Type B pancreatic cell (in vitro differentiated cells): Measurements from ENCODE around the gene FGF16. TPM values are rescaled to one million over a fixed set of nuclear protein-coding genes. Genes with fewer than 3 reads are reported as not detected.

Experiments used
- DNase-seq: peaks from one replicate; pipeline ENCODE4 v3.0.0; 2021; ENCODE audit warnings: mixed read lengths; ENCODE audit not compliant: unreplicated experiment; ENCODE audit errors: extremely low spot score
- H3K27ac Mint-ChIP-seq: 2 replicates; pipeline ENCODE4 v1.8.0; 2021; ENCODE audit warnings: mild to moderate bottlenecking, mixed read lengths
- H3K27me3 Mint-ChIP-seq: 2 replicates; pipeline ENCODE4 v1.8.0; 2021; ENCODE audit warnings: mixed read lengths
- H3K36me3 Mint-ChIP-seq: 2 replicates; pipeline ENCODE4 v1.8.0; 2021; ENCODE audit warnings: mixed read lengths
- H3K4me1 Mint-ChIP-seq: one replicate; pipeline ENCODE4 v1.8.0; 2021; ENCODE audit warnings: mixed read lengths; ENCODE audit not compliant: unreplicated experiment
- H3K4me3 Mint-ChIP-seq: 2 replicates; pipeline ENCODE4 v1.8.0; 2021; ENCODE audit warnings: mild to moderate bottlenecking, mixed read lengths
- H3K9me3 Mint-ChIP-seq: 2 replicates; pipeline ENCODE4 v1.8.0; 2021; ENCODE audit warnings: mixed read lengths
- total RNA-seq: library from RNA; stranded (reverse); gene quantifications from 2 replicates; pipeline ENCODE4 v1.2.1, GENCODE V29; 2021; ENCODE audit warnings: low replicate concordance
- TF ChIP-seq, protein P1 (sequence below): fragments of 200-600 bp; sonication (generic); conservative IDR thresholded peaks from 2 replicates; pipeline ENCODE4 v1.5.0; 2021; ENCODE audit warnings: antibody characterized with exemption, mild to moderate bottlenecking

Gene FGF16
- total RNA-seq, 1 donor from 2014 or later, result not detected

DNA sequence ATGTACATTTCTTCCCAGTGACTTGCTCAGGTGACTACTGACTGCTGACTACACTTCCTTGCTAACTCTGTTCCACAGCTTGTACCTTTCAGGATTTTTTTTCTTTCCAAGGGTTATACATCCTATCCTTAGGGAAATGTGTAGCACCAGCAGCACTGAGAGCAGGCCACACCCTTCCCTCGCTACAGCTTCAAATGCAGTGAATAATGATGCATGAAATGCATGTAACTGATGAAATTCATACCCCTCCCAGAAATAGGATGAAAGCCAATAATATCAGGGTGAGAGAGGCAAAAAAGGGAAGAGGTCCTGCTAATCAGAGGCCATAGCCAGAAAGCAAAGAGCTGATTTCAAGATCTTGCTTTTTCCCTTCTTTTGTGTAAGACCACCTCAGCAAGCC lies 6.2 kb upstream of the FGF16 start:
- Mint-ChIP-seq H3K27ac (no peak overlapping the region), H3K4me1 (no peaks in the 10 kb centered on the region), H3K27me3 (peaks cover 17% of the 10 kb centered on the region), H3K9me3 (no peaks in the 10 kb centered on the region), H3K36me3 (no peaks in the 10 kb centered on the region), H3K4me3 (no peak overlapping the region)
- no peak for DNase-seq
- TF ChIP-seq, protein P1, sequence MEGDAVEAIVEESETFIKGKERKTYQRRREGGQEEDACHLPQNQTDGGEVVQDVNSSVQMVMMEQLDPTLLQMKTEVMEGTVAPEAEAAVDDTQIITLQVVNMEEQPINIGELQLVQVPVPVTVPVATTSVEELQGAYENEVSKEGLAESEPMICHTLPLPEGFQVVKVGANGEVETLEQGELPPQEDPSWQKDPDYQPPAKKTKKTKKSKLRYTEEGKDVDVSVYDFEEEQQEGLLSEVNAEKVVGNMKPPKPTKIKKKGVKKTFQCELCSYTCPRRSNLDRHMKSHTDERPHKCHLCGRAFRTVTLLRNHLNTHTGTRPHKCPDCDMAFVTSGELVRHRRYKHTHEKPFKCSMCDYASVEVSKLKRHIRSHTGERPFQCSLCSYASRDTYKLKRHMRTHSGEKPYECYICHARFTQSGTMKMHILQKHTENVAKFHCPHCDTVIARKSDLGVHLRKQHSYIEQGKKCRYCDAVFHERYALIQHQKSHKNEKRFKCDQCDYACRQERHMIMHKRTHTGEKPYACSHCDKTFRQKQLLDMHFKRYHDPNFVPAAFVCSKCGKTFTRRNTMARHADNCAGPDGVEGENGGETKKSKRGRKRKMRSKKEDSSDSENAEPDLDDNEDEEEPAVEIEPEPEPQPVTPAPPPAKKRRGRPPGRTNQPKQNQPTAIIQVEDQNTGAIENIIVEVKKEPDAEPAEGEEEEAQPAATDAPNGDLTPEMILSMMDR, result no peak

DNA sequence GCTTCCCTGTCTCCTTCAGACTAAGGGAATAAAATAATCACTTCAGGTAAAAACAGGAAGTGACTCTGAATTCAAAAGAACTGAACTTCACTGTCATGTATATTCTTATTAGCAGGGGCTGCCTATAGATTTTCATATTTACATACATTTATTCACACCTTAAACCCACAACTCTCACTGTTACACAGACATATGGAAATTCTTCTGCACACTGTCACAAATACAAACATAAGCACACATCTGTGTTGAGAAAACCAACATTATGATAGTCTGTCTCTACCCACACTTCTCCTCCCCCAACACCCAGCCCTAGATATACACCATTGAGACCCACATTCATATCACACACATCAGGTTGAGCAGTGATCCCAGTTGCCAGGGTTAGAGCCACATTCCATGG lies 5.7 kb upstream of the FGF16 start:
- H3K9me3 Mint-ChIP-seq, result no peaks in the 10 kb centered on the region
- no peak overlapping the region for H3K4me3 Mint-ChIP-seq
- H3K4me1 Mint-ChIP-seq, result no peaks in the 10 kb centered on the region
- no peaks in the 10 kb centered on the region for H3K36me3 Mint-ChIP-seq
- DNase-seq, result no peak
- H3K27ac Mint-ChIP-seq, result no peak overlapping the region
- H3K27me3 Mint-ChIP-seq, result peaks cover 21% of the 10 kb centered on the region
- TF ChIP-seq, protein P1, result no peak

DNA sequence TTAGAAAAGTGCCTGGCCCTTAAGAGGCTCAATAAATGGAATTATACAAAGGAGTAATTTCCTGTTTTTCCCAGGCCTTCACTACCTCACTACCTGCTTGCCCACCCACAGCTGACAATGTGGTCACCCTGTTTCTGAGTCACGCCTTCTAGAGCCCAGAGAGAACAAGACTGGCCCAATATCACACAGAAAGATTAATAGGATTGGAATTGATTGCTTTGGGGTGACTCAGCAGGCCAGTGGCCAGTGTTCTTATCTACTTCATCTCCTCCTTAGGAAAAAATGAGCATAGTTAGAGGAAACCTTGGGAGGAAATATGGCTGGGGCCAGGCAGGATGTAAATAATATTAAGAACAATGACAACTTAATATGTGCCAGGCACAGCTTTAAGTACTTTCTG lies 4.5 kb upstream of the FGF16 start:
- Mint-ChIP-seq H3K9me3 (no peaks in the 10 kb centered on the region), H3K36me3 (no peaks in the 10 kb centered on the region), H3K4me3 (no peak overlapping the region), H3K4me1 (no peaks in the 10 kb centered on the region), H3K27ac (no peak overlapping the region), H3K27me3 (peaks cover 30% of the 10 kb centered on the region)
- no peak for DNase-seq
- TF ChIP-seq, protein P1, result no peak

DNA sequence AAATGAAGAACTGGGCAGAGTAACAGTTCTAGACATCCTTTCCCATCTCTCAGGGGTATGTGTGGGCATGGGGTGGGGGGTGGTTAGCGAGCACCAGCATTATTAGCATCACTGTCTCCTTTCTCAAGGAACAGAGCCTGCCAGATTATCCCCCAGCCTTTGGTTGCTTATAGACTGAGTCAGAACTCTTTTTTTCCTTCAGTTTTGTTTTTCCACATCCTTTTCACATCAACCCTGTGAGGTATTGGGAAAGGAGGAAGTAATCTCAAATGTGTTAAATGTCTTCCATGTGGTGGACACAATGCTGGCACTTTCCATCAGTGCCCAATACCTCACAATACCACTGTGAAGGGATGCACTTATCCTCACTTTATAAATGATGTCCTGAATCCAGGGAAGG lies 3.1 kb upstream of the FGF16 start:
- Mint-ChIP-seq H3K27me3 (peaks cover 40% of the 10 kb centered on the region), H3K4me1 (no peaks in the 10 kb centered on the region), H3K4me3 (no peak overlapping the region), H3K9me3 (no peaks in the 10 kb centered on the region), H3K27ac (no peak overlapping the region), H3K36me3 (no peaks in the 10 kb centered on the region)
- no peak for DNase-seq
- TF ChIP-seq, protein P1, result no peak

DNA sequence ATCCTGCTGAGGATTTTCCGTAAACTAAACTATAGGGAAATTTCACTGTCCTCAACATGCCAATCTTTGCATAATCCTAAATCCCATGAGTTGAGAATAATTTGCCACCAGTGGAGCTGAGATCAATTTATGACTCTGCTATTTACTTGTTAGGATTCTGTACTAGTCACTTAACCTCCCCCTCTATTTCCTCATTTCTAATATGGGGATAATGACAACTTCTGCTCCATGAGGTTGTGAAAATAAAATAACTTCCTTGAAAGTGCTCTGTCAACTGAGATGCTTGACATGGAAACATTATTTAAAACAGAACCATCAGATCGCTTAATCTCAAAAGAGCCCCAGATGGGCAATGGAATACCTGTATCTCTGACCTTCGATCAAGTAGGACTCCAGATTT lies 2.6 kb upstream of the FGF16 start:
- peaks cover 45% of the 10 kb centered on the region for H3K27me3 Mint-ChIP-seq
- no peaks in the 10 kb centered on the region for H3K4me1 Mint-ChIP-seq
- TF ChIP-seq, protein P1, result no peak
- no peak for DNase-seq
- H3K27ac Mint-ChIP-seq, result no peak overlapping the region
- no peaks in the 10 kb centered on the region for H3K36me3 Mint-ChIP-seq
- no peak overlapping the region for H3K4me3 Mint-ChIP-seq
- H3K9me3 Mint-ChIP-seq, result no peaks in the 10 kb centered on the region

DNA sequence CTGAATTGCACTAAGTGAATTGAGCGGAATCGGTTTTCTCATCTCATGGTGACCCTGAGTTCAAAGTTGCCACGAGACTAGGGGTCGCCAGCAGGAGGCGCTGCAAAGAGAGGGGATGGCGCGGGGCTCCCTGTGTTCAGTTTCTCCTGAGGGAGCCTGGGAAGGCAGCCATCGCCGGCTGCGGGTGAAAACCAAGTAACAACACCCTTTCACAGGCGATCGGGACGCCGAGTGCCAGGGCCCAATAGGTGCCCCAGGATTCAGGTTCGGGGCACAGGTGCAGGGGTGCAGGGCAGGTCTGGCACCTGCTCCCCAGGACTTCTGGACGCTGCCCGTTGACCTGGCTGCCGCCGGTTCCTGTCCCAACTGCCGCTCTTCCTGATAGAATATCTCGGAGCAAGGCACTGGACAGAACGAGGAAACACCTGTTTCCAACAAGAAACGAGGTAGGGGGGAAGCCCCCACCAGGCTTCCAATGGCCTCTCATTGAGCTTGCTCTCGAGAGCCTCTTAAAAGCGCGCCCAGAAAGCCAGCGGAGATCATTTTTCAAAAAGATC lies 1.1 kb upstream of the FGF16 start:
- Mint-ChIP-seq H3K27ac (no peak overlapping the region), H3K27me3 (peaks cover 54% of the 10 kb centered on the region), H3K9me3 (no peaks in the 10 kb centered on the region), H3K36me3 (no peaks in the 10 kb centered on the region), H3K4me3 (peak overlapping the region; percentile 80), H3K4me1 (no peaks in the 10 kb centered on the region)
- TF ChIP-seq, protein P1, result peak; percentile 64
- DNase-seq, result no peak
